GM12872 (cell line): ENCODE data around the gene PFDN2.

Experiments used
- CTCF ChIP-seq: IDR thresholded peaks from 3 replicates; pipeline ENCODE4 v1.5.1; 2011; ENCODE audit warnings: low read depth, mild to moderate bottlenecking, low read length, moderate library complexity; ENCODE audit not compliant: insufficient read depth

The PFDN2 gene

GRCh38 chr1:161051219-161051618 is 66.6 kb downstream of the PFDN2 start:
- TF ChIP-seq CTCF: no peak
